ENCODE results near the gene RADIL.

Gene RADIL

GRCh38 chr7:4832711-4833110, 50.8 kb downstream of the RADIL start:
- FAIRE-seq (no peak), DNase-seq (ENCODE audit: low spot score) (no peak)

DNA sequence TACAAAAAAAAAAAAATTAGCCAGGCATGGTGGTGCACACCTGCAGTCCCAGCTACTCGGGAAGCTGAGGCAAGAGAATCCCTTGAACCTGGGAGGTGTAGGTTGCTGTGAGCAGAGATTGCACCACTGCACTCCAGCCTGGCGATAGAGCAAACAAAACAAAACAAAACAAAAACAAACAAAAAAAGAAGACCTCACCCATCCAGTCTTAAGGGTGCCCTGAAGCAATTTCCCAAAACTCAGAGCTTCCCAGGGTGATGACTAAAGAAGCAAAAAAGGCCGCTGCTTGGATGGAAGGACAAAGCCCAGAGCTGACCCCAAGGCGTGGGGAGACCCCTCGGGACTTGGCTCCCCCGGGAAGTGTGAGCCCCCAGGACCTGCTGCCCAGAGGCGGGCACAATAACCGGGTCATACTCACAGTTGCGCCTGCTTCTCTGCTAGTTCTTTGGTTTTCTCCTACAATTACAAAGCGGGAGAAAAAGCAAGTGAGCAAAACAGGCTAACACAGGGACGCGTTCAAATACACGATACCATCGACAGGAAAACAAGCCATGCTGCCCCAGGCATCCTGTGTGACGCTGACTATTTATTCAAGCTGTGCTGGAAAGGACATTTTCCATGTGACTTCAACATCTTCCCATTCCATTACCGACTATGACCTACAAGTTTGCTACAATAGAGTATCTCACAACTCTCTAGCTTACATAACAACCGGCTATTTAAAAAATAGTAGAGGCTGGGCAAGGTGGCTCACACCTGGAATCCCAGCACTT, 51.6 kb downstream of the RADIL start:
- no peak for FAIRE-seq
- no peak for DNase-seq (ENCODE audit: low spot score)

DNA sequence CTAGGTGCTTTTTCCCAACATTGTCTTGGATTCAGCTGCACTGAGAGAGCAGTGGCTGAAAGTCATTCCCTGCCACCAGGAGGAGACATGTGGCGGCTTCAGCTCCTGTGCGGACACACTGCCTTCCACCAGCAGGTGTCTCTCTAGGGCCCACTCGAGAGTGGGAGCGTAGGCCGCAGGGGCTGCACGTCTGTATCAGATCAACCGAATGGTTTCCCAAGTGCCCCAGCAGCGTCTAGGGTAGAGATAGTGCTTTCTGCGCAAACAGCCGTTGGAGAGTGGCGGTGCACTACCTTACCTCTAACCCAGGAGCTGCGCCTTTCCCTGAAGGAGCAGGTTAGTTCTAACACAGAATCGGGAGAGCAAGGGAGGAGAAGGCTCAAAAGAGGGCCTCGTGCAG, 53.3 kb downstream of the RADIL start:
- DNase-seq (ENCODE audit: low spot score), result peak; percentile 54
- FAIRE-seq, result no peak

- FAIRE-seq (no peak), DNase-seq (ENCODE audit: low spot score) (no peak)
These were observed 54.7 kb downstream of the RADIL start for GRCh38 chr7:4828720-4829383.

GRCh38 chr7:4825081-4825480, 58.4 kb downstream of the RADIL start:
- FAIRE-seq (no peak), DNase-seq (ENCODE audit: low spot score) (no peak)

DNA sequence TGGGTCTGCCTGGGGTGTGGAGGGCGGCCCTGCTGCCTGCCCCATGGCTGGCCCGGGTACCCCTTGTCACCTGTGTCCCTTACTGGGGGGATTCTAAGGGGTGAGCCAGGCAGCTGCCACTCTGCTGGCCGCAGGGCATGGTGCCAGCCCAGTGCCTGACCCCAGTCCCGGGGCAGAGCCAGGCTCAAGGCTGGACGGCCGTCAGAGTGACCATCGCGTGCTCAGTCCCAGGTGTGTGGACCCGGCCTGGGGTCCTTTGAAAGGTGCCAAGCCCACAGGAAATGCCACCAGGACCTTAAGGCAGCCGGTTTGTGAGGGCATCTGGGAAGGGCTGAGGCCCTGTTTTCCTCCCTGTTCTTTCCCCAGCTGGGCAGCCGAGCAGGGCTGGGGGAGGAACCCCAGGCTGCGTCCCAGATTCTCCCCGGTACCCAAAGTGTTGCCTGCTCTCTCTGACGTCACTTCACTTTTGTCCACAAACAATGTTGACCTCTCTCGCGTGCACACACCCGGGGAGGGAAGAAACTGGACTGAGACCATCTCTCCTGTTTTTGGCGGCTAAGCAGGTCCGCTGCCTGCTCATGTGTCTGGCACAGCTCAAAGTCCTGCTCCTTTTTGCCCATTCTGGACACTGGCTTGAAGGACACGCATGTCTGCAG, 59.3 kb downstream of the RADIL start:
- FAIRE-seq (no peak), DNase-seq (ENCODE audit: low spot score) (no peak)

GRCh38 chr7:4823441-4824119, 59.9 kb downstream of the RADIL start:
- DNase-seq (ENCODE audit: low spot score) (no peak), FAIRE-seq (no peak)

DNA sequence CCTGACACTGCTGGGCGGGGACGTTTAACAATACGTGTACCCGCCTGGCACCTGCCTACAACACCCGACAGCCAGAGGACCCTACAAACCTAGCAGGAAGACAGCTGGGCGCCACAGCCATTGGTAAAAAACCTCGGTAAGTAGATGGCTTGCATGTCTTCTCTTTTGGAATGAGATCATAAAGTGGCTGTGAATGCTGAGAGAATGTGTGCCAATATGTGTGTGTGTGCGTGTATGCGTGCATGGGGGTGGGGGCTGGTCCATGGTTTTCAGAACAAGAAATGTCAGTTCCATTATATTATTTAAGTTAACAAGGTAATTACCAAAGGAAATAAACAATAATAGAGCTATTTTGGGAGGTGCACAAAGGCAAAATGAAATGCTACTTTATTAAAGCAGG, 60.8 kb downstream of the RADIL start:
- DNase-seq (ENCODE audit: low spot score), result no peak
- FAIRE-seq, result no peak

GRCh38 chr7:4820967-4821471, 62.5 kb downstream of the RADIL start:
- FAIRE-seq, result no peak
- no peak for DNase-seq (ENCODE audit: low spot score)

GRCh38 chr7:4820405-4820966, 63.0 kb downstream of the RADIL start:
- no peak for DNase-seq (ENCODE audit: low spot score)

DNA sequence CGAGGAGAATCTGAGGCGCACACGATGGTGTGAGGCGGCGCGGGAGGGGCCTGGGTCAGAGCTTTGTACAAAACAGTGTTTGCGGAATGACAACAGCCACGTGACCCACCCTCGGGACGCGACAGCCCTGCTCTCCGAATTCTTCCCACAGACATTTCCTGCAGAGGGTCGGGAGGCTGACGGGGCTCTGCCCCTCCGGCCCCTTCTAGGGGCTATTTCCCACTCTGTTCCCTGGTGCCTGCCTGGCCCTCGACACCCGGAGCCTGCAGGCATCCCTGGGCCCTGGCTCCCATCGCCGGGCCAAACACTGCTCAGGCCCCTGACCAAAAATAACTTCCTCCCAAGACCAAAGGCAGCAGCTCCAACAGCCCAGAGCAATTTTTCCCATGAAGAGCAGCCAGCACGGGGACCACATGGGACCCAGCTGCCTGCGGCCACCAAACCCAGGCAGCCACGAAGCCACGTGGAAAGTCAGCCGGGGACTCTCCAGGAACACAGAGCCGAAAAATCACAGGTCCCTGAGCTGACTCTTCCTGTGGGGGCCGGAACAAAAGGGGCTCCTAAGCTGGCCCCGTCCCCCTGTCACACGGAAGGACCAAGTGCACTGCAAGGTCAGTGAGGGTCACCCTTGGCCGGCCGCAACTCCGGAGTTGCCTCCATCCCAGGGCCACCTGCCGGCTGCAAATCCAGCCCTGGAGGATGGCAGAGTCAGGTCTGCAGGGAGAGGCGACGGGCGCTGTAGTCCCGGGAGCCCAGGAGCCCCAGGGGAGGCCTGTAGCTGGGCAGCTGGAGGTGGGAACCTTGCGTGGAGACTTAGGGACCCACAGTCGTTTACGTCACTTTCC, 63.7 kb downstream of the RADIL start:
- FAIRE-seq (no peak), DNase-seq (ENCODE audit: low spot score) (no peak)

More at GRCh38 chr7:4820405-4820966, 63.0 kb downstream of the RADIL start:
- FAIRE-seq, result no peak

GRCh38 chr7:4818000-4818794, 65.3 kb downstream of the RADIL start:
- DNase-seq (ENCODE audit: low spot score), result no peak
- no peak for FAIRE-seq

- DNase-seq (ENCODE audit: low spot score), result no peak
- no peak for FAIRE-seq
These were observed 66.2 kb downstream of the RADIL start for GRCh38 chr7:4817178-4817901.

- FAIRE-seq, result no peak
These were observed 67.0 kb downstream of the RADIL start for GRCh38 chr7:4816419-4817080.

GRCh38 chr7:4815609-4816418, 67.7 kb downstream of the RADIL start:
- no peak for DNase-seq (ENCODE audit: low spot score)

More at GRCh38 chr7:4816419-4817080, 67.0 kb downstream of the RADIL start:
- no peak for DNase-seq (ENCODE audit: low spot score)

GRCh38 chr7:4815121-4815520, 68.4 kb downstream of the RADIL start:
- no peak for DNase-seq (ENCODE audit: low spot score)
- no peak for FAIRE-seq

More at GRCh38 chr7:4815609-4816418, 67.7 kb downstream of the RADIL start:
- FAIRE-seq, result no peak

- FAIRE-seq, result no peak
These were observed 69.1 kb downstream of the RADIL start for GRCh38 chr7:4814433-4814832.

More at GRCh38 chr7:4814433-4814832, 69.1 kb downstream of the RADIL start:
- no peak for DNase-seq (ENCODE audit: low spot score)

Data from RCC 7860 (cell line).